Thyroid gland (tissue), 4 donors: ENCODE measurements around the gene KCNIP3.

Source experiments
- CTCF ChIP-seq, 6 experiments: fragments of 200-600 bp in 3 of 6; fragments of 450-650 bp in 3 of 6; sonication (generic) in 3 of 6; IDR thresholded peaks; one replicate each; pipeline ENCODE4 v1.5.1; 2016 to 2019; ENCODE audit warnings: antibody characterized with exemption in 6 of 6, mild to moderate bottlenecking in 2 of 6, inconsistent platforms in 1 of 6, moderate library complexity in 1 of 6
- POLR2A ChIP-seq, 2 donors: fragments of 450-650 bp; IDR thresholded peaks; one replicate each; pipeline ENCODE4 v1.6.1; 2017; ENCODE audit warnings: antibody characterized with exemption in 2 of 2, mild to moderate bottlenecking in 2 of 2, moderate library complexity in 1 of 2

- TF ChIP-seq POLR2A (IDR thresholded peaks at IDR 0.05): no peak
- TF ChIP-seq CTCF (IDR thresholded peaks at IDR 0.05): peak in 1 of 6 experiments; percentile 35
These were observed 23.4 kb upstream of the KCNIP3 start for GRCh38 chr2:95273566-95274290.
